Measurements from ENCODE around the gene HLA-DQA1. TPM values are rescaled to one million over a fixed set of nuclear protein-coding genes. Genes with fewer than 3 reads are reported as not detected.

The HLA-DQA1 gene
- total and polyA plus RNA-seq, 10 of the 15 experiments (the other 5 are each of a cell fraction or from before 2014, with no cell fraction given), result 289 to 1,769 (median 460) TPM

DNA sequence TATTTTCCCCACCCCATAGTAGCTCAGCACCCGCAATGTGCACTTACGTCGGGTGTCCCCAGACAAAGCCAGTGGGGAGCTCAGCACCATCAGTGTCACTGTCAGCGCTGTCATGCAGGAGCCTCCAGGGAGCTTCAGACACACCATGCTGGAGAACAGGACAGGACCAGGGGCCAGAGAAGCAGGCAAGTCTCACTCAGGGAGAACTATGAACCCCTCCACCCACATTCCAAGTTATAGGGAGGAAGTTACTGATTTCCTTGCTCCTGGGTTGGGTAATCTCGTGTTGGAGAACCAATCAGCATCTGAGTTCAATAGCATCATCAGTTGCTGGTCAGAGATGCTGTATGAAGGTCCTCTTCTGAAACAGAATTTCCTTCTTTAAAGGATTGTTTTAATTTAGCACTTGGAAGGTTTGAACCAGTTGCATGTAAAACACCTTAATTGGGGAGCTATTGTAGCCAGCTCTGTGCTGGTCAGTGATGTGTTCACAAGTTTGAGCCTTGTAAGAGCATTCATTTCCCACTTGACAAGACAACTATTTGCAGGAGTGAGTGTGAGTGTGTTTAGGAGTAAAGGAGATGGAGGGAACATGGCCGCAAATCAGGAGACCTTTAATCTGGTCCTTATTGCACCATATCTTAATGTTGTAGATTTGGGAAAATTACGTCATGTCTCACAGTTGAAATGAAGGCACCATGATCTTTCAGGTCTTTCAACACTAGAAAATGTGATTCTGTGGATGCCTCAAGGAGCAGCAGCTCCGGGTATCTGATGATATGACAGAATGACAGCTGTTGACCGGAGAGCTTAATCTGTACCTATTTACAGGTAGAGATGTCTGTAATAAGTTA is 47.4 kb upstream of the HLA-DQA1 start, which contains the start of gene HLA-DRB1:
Gene HLA-DRB1 (minus strand): TSS at position 253 of the 854 bp plus-strand sequence. CDS start 106 bp downstream, at position 147.
- peaks cover 4% of the 10 kb centered on the region; the same call in 1 of the 2 replicates for H3K4me1 ChIP-seq (ENCODE audit: control insufficient read depth, insufficient read depth, low read length)
- H3K4me2 ChIP-seq (ENCODE audit: control insufficient read depth, insufficient read depth), result peak within 1 kb of the TSS; percentile 64
- peaks cover 42% of the 10 kb centered on the region for H3K79me2 ChIP-seq (ENCODE audit: control insufficient read depth, insufficient read depth, low read length)
- RAD21 ChIA-PET (ENCODE audit: unreplicated experiment), result interaction anchor here (0.6 to 1.4 kb wide), 7 partner anchors 33 to 150 kb away, joined by 3 to 6 read pairs (median 5); partner anchors contain the start of genes HLA-DQA1, HLA-DQB1, HLA-DRA and HLA-DRB5
- CTCF ChIA-PET, result interaction anchor here (1.2 to 2.2 kb wide), 6 partner anchors 9 to 61 kb away, joined by 3 to 7 read pairs (median 5); no protein-coding TSS in a partner anchor
- WGBS (ENCODE audit: insufficient coverage, insufficient replicate concordance, low lambda C conversion rate, missing lambda C conversion rate), result 0% methylated on average over 9 of the region's 9 CpGs
- peak; percentile 100 for FAIRE-seq
- H3K36me3 ChIP-seq (ENCODE audit: control insufficient read depth in 2 of 2, insufficient read depth in 2 of 2, low read length in 1 of 2), result no peaks in the 10 kb centered on the region
- intact Hi-C loops (cut with micrococcal nuclease; ENCODE audit: unreplicated experiment), result loop anchor here (2.0 to 5.0 kb wide), 3 partner anchors 19 to 153 kb away; partner anchors contain the start of genes HLA-DQA1 and HLA-DRA
- peak within 1 kb of the TSS; percentile 91 for H3K9ac ChIP-seq (ENCODE audit: control insufficient read depth, insufficient read depth, low read length)
- in situ Hi-C loops (cut with MboI), result loop anchor here (5.0 kb wide), 1 partner anchor 63 kb away; no protein-coding TSS in a partner anchor
- H3K9me3 ChIP-seq (replicated peaks; ENCODE audit: control insufficient read depth, insufficient read depth, low read length), result no peaks in the 10 kb centered on the region
- BruUV-seq (replicated peaks), result TSS peak; percentile 99
- no peaks in the 10 kb centered on the region for H4K20me1 ChIP-seq (ENCODE audit: control insufficient read depth, insufficient read depth)
- SMC1A ChIA-PET (ENCODE audit: uncharacterized antibody, unreplicated experiment), result interaction anchor here (0.9 to 4.7 kb wide), 9 partner anchors 9 to 157 kb away, joined by 3 to 23 read pairs (median 5); partner anchors contain the start of gene HLA-DQA1
- peak within 1 kb of the TSS; percentile 93 for H3K27ac ChIP-seq (ENCODE audit: control insufficient read depth, insufficient read depth)
- H3K27me3 ChIP-seq (replicated peaks in 1 of 2; ENCODE audit: control insufficient read depth in 2 of 2, insufficient read depth in 2 of 2, low read length in 1 of 2), result no peaks in the 10 kb centered on the region
- peak; percentile 89 for ATAC-seq
- POLR2A ChIA-PET, result interaction anchor here (0.7 to 5.7 kb wide), 18 partner anchors 10 to 150 kb away, joined by 3 to 77 read pairs (median 7); partner anchors contain the start of genes HLA-DQA1, HLA-DQB1 and HLA-DRA
- H2AFZ ChIP-seq (ENCODE audit: control insufficient read depth, low read depth, low read length), result peak within 1 kb of the TSS; percentile 55; the same call in 1 of the 2 replicates
- DNase-seq (ENCODE audit: low read depth, low spot score), result peak; percentile 91
- H3K4me3 ChIP-seq, result peak within 1 kb of the TSS; percentile 72
- TF ChIP-seq, protein P1, sequence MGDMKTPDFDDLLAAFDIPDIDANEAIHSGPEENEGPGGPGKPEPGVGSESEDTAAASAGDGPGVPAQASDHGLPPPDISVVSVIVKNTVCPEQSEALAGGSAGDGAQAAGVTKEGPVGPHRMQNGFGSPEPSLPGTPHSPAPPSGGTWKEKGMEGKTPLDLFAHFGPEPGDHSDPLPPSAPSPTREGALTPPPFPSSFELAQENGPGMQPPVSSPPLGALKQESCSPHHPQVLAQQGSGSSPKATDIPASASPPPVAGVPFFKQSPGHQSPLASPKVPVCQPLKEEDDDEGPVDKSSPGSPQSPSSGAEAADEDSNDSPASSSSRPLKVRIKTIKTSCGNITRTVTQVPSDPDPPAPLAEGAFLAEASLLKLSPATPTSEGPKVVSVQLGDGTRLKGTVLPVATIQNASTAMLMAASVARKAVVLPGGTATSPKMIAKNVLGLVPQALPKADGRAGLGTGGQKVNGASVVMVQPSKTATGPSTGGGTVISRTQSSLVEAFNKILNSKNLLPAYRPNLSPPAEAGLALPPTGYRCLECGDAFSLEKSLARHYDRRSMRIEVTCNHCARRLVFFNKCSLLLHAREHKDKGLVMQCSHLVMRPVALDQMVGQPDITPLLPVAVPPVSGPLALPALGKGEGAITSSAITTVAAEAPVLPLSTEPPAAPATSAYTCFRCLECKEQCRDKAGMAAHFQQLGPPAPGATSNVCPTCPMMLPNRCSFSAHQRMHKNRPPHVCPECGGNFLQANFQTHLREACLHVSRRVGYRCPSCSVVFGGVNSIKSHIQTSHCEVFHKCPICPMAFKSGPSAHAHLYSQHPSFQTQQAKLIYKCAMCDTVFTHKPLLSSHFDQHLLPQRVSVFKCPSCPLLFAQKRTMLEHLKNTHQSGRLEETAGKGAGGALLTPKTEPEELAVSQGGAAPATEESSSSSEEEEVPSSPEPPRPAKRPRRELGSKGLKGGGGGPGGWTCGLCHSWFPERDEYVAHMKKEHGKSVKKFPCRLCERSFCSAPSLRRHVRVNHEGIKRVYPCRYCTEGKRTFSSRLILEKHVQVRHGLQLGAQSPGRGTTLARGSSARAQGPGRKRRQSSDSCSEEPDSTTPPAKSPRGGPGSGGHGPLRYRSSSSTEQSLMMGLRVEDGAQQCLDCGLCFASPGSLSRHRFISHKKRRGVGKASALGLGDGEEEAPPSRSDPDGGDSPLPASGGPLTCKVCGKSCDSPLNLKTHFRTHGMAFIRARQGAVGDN (IDR thresholded peaks at IDR 0.05), result no peak
- no peak for TF ChIP-seq RAD21 (IDR thresholded peaks at IDR 0.05; ENCODE audit: insufficient read depth, low read depth, low read length)
- TF ChIP-seq TAF1 (IDR thresholded peaks at IDR 0.05; ENCODE audit: borderline replicate concordance, low read depth, low read length), result peak; percentile 95
- no peak for TF ChIP-seq ZZZ3 (IDR thresholded peaks at IDR 0.05; ENCODE audit: control insufficient read depth, insufficient read length, low read depth)
- TF ChIP-seq JUND (IDR thresholded peaks at IDR 0.05; ENCODE audit: low read depth, low read length), result no peak
- TF ChIP-seq CREB1 (IDR thresholded peaks at IDR 0.05; ENCODE audit: low read depth), result peak; percentile 89
- peak; percentile 68; the same call in 1 of the 2 replicates for TF ChIP-seq CBFB (IDR thresholded peaks at IDR 0.05; ENCODE audit: low read depth)
- TF ChIP-seq ZNF384 (IDR thresholded peaks at IDR 0.05; ENCODE audit: borderline replicate concordance, low read depth, low read length), result no peak
- peak; percentile 45; the same call in 1 of the 2 replicates for TF ChIP-seq NFYB (IDR thresholded peaks at IDR 0.05; ENCODE audit: insufficient read depth, low read depth, low read length)
- peak; percentile 99 for TF ChIP-seq POLR2AphosphoS5 (IDR thresholded peaks at IDR 0.05; ENCODE audit: low read length)
- peak; percentile 93 for TF ChIP-seq POU2F2 (IDR thresholded peaks at IDR 0.05; ENCODE audit: borderline replicate concordance, low read depth, low read length)
- TF ChIP-seq STAT1 (conservative IDR thresholded peaks at IDR 0.05), result no peak
- TF ChIP-seq ZBED1 (IDR thresholded peaks at IDR 0.05; ENCODE audit: borderline replicate concordance), result peak; percentile 79; the same call in 1 of the 2 replicates
- TF ChIP-seq, protein P2, sequence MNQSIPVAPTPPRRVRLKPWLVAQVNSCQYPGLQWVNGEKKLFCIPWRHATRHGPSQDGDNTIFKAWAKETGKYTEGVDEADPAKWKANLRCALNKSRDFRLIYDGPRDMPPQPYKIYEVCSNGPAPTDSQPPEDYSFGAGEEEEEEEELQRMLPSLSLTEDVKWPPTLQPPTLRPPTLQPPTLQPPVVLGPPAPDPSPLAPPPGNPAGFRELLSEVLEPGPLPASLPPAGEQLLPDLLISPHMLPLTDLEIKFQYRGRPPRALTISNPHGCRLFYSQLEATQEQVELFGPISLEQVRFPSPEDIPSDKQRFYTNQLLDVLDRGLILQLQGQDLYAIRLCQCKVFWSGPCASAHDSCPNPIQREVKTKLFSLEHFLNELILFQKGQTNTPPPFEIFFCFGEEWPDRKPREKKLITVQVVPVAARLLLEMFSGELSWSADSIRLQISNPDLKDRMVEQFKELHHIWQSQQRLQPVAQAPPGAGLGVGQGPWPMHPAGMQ (IDR thresholded peaks at IDR 0.05; ENCODE audit: borderline replicate concordance), result no peak
- 0 out of 2 replicates have a peak, but pooled peaks have one; percentile 88 for TF ChIP-seq CHD1 (IDR thresholded peaks at IDR 0.05; ENCODE audit: low read depth, low read length)
- TF ChIP-seq MTA3 (IDR thresholded peaks at IDR 0.05; ENCODE audit: borderline replicate concordance, low read length), result 0 out of 2 replicates have a peak, but pooled peaks have one; percentile 57
- TF ChIP-seq POLR2A (IDR thresholded peaks at IDR 0.05; ENCODE audit: low read depth, low read length), result peak; percentile 82
